GM12864 (cell line): Measurements from ENCODE around the gene CT47A1.
"Not testable (repeated sequence)": the region's sequence is repeated elsewhere in the genome, so short reads cannot be mapped to it uniquely, and the experiment has no call there.

Experiments used
- DNase-seq: peaks from one replicate; pipeline ENCODE4 v3.0.0-alpha.2; 2011; ENCODE audit warnings: low read depth
- H3K4me3 ChIP-seq: 2 replicates; pipeline ENCODE4 v1.5.1; 2011; ENCODE audit warnings: mild to moderate bottlenecking, low read depth, low read length, control low read depth
- CTCF ChIP-seq: IDR thresholded peaks from 2 replicates; pipeline ENCODE4 v1.5.1; 2011; ENCODE audit warnings: low read depth, mild to moderate bottlenecking, moderate library complexity, low read length, control low read depth, inconsistent platforms; ENCODE audit errors: missing control alignments

CT47A1 gene

GRCh38 chrX:120985660-120986059, at the start of gene CT47A1:
TSS of gene CT47A1 (minus strand) at chrX:120985760. CDS start at chrX:120985529, 231 bp downstream.
- DNase-seq, H3K4me3 ChIP-seq: not testable (repeated sequence)

- no peak for TF ChIP-seq CTCF
- DNase-seq, result no peak
Measured at GRCh38 chrX:121032531-121032930, 47.0 kb upstream of the CT47A1 start.

GRCh38 chrX:121030083-121030482, 44.5 kb upstream of the CT47A1 start:
- DNase-seq, result no peak
- no peak for TF ChIP-seq CTCF
- no peak overlapping the region for H3K4me3 ChIP-seq

More at GRCh38 chrX:121032531-121032930, 47.0 kb upstream of the CT47A1 start:
- H3K4me3 ChIP-seq, result no peak overlapping the region

GRCh38 chrX:121028419-121028818, 42.9 kb upstream of the CT47A1 start:
- DNase-seq, result no peak
- H3K4me3 ChIP-seq, result no peak overlapping the region
- TF ChIP-seq CTCF, result no peak

- no peak for TF ChIP-seq CTCF
- no peak overlapping the region for H3K4me3 ChIP-seq
- no peak for DNase-seq
Measured at GRCh38 chrX:121014826-121015225, 29.3 kb upstream of the CT47A1 start.

- no peak overlapping the region for H3K4me3 ChIP-seq
- TF ChIP-seq CTCF, result no peak
- no peak for DNase-seq
Measured at GRCh38 chrX:121013897-121014455, 28.4 kb upstream of the CT47A1 start.

- TF ChIP-seq CTCF, result no peak
- DNase-seq, result no peak
- H3K4me3 ChIP-seq, result no peak overlapping the region
Measured at GRCh38 chrX:121011254-121011653, 25.7 kb upstream of the CT47A1 start.
